Gastroesophageal sphincter (tissue), 3 donors: ENCODE results near the gene TAGLN2.

Experiments
- CTCF ChIP-seq, 4 experiments: fragments of 200-600 bp in 2 of 4; fragments of 450-650 bp in 2 of 4; sonication (generic) in 1 of 4; IDR thresholded peaks; one replicate each; pipeline ENCODE4 v1.5.1; 2017 to 2019; ENCODE audit warnings: antibody characterized with exemption in 4 of 4, mild to moderate bottlenecking in 2 of 4, moderate library complexity in 2 of 4
- EP300 ChIP-seq: sonication (generic); formaldehyde crosslinking; IDR thresholded peaks from one replicate; pipeline ENCODE4 v1.6.1; 2017; ENCODE audit warnings: antibody characterized with exemption, mild to moderate bottlenecking
- POLR2A ChIP-seq, 2 donors: fragments of 450-650 bp; IDR thresholded peaks; one replicate each; pipeline ENCODE4 v1.6.1; 2017; ENCODE audit warnings: antibody characterized with exemption in 2 of 2, mild to moderate bottlenecking in 2 of 2, moderate library complexity in 1 of 2
- POLR2AphosphoS5 ChIP-seq: sonication (generic); formaldehyde crosslinking; IDR thresholded peaks from one replicate; pipeline ENCODE4 v1.6.1; 2017; ENCODE audit warnings: antibody characterized with exemption

- TF ChIP-seq CTCF (IDR thresholded peaks at IDR 0.05) (no peak), EP300 (no peak), POLR2A (IDR thresholded peaks at IDR 0.05) (no peak), POLR2AphosphoS5 (no peak)
Observed at GRCh38 chr1:159916242-159917051, 8.9 kb downstream of the TAGLN2 start.
